Cardiac fibroblast (primary cell): ENCODE data around the gene FAM83G.
"Not testable (repeated sequence)": the region's sequence is repeated elsewhere in the genome, so short reads cannot be mapped to it uniquely, and the experiment has no call there.

ENCODE experiments used
- DNase-seq, 2 donors: peaks; one replicate each; pipeline versions ENCODE4 v3.0.0 to v3.0.0-alpha.2; 2010; ENCODE audit warnings: low read depth in 2 of 2
- H3K4me3 ChIP-seq, 2 donors: replicated peaks in 1 of 2; 1 replicate in 1 of 2; 2 replicates in 1 of 2; pipeline ENCODE4 v1.5.1; 2011; ENCODE audit warnings: low read depth in 2 of 2, low read length in 2 of 2, mild to moderate bottlenecking in 2 of 2, moderate library complexity in 1 of 2
- CTCF ChIP-seq: IDR thresholded peaks from one replicate; pipeline ENCODE4 v1.5.1; 2011; ENCODE audit warnings: low read depth, mild to moderate bottlenecking, low read length, inconsistent platforms

FAM83G gene

GRCh38 chr17:18956581-18956980 lies 48.0 kb downstream of the FAM83G start:
- no peak overlapping the region for H3K4me3 ChIP-seq
- DNase-seq, result no peak
- TF ChIP-seq CTCF, result no peak

GRCh38 chr17:18956021-18956420 lies 48.5 kb downstream of the FAM83G start:
- DNase-seq, H3K4me3 ChIP-seq: not testable (repeated sequence)

GRCh38 chr17:18955009-18955408 lies 49.6 kb downstream of the FAM83G start:
- DNase-seq, result no peak
- H3K4me3 ChIP-seq, result no peak overlapping the region
- no peak for TF ChIP-seq CTCF

- TF ChIP-seq CTCF, result no peak
- H3K4me3 ChIP-seq, result no peak overlapping the region
- DNase-seq, result no peak
Observed at GRCh38 chr17:18954321-18954720, 50.2 kb downstream of the FAM83G start.

GRCh38 chr17:18953231-18953728 lies 51.3 kb downstream of the FAM83G start:
- no peak for DNase-seq
- TF ChIP-seq CTCF, result no peak
- H3K4me3 ChIP-seq, result no peak overlapping the region

GRCh38 chr17:18951941-18952842 lies 52.4 kb downstream of the FAM83G start, which contains the start of gene SLC5A10:
Gene SLC5A10, plus strand, starts transcription at chr17:18952165. Its CDS starts 41 bp downstream, at chr17:18952206.
- DNase-seq, result no peak
- TF ChIP-seq CTCF, result peak; percentile 28
- no peak within 1 kb of the TSS for H3K4me3 ChIP-seq

GRCh38 chr17:18950944-18951905 lies 53.3 kb downstream of the FAM83G start:
- no peak for DNase-seq
- no peak for TF ChIP-seq CTCF
- H3K4me3 ChIP-seq, result no peak overlapping the region
